SHP77 treated with DMSO at 0.1 percent for 48 hours (cell line): ENCODE results near the gene ABHD17A.

Experiments used
- DNase-seq: peaks from one replicate; lab custom pipeline; 2025; lab: John Stamatoyannopoulos, UW

ABHD17A gene

DNA sequence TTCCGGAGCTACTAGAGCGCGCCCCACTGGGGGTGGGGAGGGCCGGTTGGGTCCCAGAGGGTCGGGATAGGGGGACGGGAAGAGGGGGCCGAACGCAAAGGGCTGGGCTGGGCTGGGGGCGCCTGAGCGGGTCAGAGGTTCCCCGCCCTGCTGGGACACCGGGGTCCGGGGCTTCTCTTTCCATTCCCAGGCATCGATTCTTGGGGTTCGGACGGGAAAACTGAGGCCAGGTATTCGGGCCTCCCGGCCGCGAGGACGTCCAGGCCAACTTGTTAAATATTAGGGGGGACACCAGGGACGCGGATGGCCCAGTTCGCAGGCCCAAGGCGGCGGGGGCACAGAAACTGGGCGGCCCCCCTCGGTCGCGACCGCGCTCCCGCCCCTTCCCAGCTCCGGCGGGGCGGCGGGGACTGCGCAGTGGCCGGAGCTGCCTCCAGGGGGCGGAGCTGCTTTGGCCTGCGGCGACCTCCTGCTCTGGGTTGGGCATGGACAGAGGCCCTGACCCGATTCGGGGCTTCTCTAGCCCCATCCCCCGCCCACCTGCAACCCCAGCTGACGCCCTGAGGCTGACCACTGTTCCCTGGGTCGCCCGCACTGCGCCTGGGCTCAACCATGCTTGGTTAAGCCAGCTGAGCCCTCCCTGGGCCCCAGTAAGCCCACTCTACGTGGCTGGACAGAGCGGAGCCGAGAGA lies 20.7 kb downstream of the ABHD17A start:
- DNase-seq, result no peak

DNA sequence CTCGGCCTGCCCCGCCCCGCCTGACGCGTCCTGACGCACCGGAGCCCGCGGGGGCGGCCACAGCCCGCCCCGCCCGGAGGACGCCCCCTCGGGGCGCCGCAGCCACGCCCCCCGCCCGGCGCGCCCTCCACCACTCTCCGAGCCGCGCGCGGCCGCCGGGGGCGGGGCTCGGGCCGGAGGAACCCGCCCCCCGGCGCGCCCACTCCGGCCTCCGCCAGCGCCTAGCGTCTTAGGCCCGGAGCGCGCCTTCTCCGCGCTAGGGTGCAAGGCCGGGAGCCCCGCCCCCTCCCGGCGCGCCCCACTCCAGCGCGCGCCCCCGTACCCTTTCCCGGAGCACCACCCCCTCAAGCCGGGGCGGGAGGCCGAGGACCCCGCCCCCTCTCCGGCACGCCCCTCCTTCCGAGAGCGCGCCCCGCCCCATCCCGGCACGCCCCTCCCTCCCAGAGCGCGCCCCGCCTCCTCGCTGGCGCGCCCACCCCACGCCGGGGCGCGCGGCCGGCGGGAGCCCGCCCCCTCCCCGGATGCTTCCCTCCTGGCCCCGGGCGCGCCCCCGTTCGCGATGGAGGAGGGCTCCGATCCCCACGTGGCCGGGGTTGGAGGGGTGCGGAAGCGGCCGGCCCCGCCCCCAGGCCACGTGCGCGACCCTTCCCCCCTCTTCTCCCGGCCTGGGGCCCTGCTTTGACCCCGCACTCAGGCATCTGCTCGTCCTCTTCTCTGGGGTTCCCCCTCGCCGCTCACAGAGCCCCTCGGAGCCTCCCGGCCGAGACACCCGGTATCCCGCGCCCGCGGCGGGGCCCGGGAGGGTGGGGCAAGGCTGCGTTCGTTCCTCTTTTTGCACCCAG lies 21.4 kb downstream of the ABHD17A start:
- DNase-seq, result peak; percentile 39

DNA sequence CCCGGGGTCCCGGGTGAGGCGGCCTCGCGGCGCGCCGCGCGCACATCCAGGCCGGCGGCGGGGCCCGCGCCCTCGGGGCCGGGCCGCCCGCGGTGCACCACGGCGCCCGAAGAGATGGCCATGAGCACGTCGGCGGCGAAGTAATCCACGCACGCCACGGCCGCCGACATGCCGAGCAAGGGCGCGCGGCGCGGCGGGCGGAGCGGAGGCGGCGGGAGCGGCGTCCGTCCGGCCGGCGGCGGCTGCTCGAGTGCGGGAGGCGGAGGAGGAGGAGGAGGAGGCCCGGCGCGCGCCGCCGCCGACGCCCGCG lies 22.0 kb downstream of the ABHD17A start, which contains the start of gene KLF16:
TSS of gene KLF16 (minus strand) at position 252 of the 310 bp plus-strand sequence. CDS start at position 170, 82 bp downstream.
- DNase-seq, result no peak

GRCh38 chr19:1862424-1863327 lies 22.6 kb downstream of the ABHD17A start:
- no peak for DNase-seq

DNA sequence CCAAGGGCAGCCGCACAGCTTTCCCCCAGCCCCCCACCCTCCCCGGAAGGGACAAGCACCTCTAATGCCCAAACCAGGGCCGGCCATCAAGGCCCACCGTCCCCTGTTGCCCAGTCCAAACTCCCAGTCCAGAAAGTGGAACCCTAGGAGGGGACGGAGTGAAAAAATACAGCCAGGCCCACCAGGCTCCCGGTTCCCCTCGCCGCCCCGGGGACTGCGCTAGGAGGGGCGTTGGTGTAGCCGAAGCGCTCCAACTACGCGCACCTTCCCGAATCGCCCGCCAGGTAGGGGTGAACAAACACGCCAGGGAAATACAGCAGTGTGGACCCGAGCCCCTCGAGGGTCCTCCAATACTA lies 23.2 kb downstream of the ABHD17A start:
- no peak for DNase-seq

DNA sequence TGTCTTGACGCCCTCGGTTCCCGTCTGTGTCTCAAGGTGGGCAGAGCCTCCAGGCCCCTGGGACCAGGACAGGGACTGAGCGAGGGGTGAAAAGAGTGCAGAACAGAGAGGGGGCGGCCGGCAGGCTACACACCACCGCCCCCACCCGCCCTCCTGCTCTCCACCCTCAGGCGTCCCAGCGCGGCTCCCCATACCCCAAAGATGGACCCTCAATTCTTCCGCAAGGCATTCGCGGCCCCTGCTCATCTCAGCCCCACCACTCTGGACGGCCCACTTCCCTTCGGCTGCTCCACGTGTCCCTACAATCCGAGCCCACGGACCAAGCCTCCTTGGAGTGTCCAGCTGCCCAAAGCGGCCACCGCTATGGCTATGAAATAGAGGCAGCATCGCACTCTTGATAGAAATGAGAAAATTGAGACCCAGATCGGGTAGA lies 23.7 kb downstream of the ABHD17A start:
- no peak for DNase-seq

DNA sequence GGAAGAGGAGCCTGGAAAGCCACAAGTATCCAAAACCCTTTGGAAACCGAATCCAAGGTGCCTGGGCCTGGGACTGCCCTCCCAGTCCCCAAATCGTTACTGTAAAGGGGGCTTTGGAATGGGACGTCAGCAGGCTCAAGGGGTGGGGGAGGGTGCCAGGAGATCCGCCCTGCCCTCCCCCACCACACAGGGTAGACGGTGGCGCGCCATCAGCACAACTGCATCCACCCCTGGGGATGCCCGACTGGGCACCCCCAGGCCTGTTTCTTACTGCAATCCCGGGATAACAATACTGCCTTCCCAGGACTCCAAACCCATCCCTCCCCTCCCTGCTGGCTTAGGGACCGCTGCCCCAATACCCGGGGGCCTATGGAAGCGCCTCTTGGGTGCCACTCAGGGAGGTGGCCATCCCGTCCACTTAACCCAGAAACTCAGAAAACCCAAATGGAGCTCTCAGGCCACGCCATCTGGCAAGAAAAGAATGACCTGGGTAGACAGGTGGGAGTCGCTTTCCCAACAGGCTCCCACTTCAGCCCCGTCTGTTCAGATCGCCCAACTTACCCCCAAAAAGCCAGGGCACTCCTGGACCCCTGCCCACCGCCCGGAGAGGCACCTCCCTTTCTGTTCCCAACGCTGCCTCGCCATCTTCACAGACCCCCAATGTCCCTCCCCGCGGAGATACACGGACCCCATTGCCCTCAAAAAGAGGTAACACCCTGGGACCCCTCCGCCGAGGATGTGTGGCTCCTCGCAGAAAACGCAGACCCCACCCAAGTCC lies 24.3 kb downstream of the ABHD17A start:
- no peak for DNase-seq

- no peak for DNase-seq
These were observed 25.1 kb downstream of the ABHD17A start for GRCh38 chr19:1860042-1860775.

DNA sequence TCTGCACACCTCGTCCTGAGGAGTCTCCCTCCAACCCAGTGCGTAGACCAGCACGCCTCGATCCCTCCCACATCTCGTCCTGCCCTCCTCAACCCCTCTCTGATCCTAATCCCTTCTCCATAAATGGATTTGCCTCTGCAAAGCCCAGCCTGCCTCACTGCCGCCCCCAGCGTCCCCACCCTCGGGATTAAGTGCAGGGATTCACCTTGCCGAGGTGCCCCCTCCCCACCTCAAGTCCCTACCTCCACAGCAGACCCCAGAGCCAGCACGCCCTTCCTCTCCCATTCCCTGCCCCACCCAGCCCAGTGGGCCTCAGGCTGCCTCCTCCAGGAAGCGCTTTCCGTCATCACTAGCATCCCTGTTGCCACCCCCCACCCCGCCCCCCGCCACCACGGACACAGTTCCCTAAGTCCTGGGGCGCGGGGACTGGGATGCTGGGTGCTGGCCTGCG lies 25.9 kb downstream of the ABHD17A start:
- no peak for DNase-seq

GRCh38 chr19:1858412-1859081 lies 26.7 kb downstream of the ABHD17A start:
- DNase-seq, result no peak

DNA sequence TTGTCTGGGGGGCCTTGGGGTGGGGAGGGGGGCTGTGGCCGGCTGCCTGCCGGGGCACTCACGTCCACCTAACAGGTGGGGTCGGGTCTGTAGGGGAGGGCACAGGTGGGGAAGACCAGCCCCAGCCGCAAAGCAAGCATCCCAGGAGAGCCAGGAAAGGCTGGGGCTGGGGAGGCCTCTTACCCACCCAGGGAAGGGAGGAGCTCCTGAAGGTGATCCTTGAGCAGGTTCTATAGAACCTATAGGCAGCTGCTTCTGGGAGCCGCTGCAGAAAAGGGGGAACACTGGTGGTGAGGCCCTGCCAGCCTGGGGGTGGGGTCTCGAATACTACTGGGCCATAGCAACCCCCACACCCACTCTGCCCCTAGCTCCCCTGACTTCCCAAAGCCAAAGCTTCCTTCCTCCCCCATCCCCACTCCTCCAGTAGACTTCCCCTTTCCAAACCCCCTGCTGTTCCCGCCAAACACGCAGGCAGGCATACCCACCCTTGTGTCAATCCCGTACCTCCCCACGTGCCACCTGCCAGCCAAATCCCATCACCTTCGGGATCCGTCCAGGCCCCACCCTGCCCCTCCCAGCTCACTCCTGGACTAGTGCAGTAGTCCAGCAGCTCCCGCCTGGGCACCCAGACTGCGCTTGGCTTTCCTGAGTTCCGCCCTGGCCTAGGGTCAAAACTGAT lies 27.5 kb downstream of the ABHD17A start:
- DNase-seq, result no peak

DNA sequence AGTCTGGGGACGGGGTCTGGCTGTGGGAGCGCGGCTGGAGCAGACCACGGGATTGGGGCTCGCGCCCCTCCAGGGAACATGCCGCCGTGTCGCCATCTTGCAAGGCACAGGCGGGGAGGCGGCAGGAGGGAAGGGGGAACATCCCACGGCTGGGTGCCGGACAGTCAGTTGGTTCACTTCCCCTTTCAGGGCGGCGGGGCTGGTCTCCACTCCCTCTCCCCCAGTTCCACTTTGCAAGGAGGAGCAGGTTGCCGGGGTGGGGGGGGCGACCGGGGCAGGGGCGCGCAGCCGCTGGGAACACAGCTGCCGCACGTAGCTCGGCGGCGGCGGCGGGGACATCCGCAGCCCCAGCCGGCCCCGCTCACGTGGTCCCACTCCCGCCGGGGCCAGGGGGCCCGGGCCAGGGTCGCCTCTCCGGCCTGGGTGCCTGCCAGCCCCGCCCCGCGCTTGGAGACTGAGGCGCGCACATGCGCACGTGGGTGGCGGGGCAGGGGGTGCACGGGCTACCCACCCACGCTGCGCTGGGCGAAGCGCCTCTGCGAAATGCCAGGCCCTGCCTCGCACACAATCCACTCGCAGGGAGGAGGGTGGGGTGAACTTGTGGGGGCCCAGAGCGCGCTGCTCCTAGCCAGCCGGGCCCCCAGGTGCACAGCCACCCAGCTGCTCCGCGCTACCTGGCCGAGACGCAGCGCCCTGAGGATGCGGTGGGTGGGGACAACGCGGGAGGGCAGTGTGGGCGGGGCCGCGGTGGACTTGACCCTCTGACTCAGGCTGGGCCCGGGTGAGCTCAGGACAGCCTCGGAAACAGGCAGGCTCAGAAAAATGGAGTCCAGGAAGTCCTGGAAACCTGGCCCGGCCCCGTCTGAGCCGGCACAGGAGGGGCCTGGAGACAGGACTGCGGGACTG lies 28.3 kb downstream of the ABHD17A start:
- no peak for DNase-seq

DNA sequence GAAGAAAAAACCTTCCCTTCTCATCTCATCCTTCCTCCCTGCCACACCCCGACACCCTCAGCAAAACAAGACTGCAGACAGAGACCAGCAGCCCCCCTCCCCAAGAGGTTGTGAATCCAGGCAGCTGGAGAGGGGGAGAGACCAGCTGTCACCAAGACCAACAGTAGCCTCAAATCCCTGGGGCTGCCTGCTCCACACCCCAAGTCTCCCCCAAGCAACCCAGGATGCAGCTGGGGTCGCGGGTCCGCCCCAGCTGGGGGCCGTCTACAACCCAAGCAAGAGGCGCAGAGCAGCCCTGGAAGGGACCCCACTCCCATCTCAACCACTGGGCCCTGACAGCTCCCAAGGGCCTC lies 29.0 kb downstream of the ABHD17A start:
- DNase-seq, result no peak

- DNase-seq, result no peak
These were observed 29.5 kb downstream of the ABHD17A start for GRCh38 chr19:1855828-1856255.

DNA sequence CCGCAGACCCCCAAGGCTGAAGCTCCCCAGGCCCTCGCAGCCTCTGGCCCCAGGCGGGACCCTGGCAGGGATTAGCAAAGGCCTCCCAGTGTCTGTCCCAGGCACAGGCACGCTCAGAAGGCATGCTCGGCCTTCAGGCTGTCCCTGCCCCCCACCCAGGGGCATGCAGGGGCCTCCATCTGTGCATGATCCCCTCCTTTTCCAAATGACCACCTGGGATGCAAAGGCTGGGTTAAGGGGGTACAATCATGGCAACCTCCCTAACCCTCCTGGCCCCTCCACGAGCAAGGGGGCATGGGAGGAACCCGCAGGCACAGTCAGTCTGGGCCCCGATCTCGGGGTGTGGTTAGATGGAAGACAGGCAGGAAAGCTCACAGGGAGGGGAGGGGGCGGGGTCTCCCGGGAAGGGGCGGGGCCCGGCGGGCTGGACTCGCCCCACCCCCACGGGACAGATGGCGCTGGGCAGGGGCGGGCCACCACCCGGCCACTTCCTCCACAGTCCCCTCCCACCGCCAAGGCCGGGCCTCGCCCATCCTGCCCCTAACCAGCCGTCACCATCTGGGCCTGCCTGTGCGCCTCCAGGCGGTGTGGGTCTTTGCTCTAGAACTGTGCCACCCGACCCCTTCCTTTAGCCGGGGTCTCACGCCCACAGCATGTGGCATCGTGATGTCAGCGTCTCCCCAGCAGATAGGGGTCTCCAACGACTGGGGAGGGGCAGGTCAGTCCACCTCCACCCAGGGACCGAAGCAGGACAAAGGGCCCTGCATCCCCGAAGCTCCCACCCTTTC lies 30.1 kb downstream of the ABHD17A start:
- peak; percentile 32 for DNase-seq

- DNase-seq, result no peak
These were observed 30.7 kb downstream of the ABHD17A start for GRCh38 chr19:1854542-1855039.

- no peak for DNase-seq
These were observed 31.2 kb downstream of the ABHD17A start for GRCh38 chr19:1854039-1854541.
